HEK293 (cell line): ENCODE results near the gene SERPINB6.
A peak's percentile ranks its signal among the peaks of the same experiment; 100 is the strongest.

Experiments
- CTCF ChIA-PET: fragments of 350-600 bp; formaldehyde crosslinking; extraction: SDS; loops from one replicate; lab custom pipeline; 2021; ENCODE audit warnings: antibody characterized with exemption; lab: Yijun Ruan, JAX
- POLR2A ChIA-PET: fragments of 300-600 bp; formaldehyde crosslinking; extraction: SDS; loops from one replicate; lab custom pipeline; 2020; ENCODE audit warnings: antibody characterized with exemption, inconsistent platforms; lab: Yijun Ruan, JAX
- H3K27ac ChIP-seq: fragments of 200-500 bp; sonication (Bioruptor generic); 2 replicates; pipeline ENCODE4 v1.5.1; 2014; ENCODE audit warnings: low read depth, low read length, control low read depth, inconsistent platforms; ENCODE audit errors: extremely low read depth
- H3K36me3 ChIP-seq, 2 experiments: fragments of 200-500 bp in 1 of 2; sonication (Bioruptor generic) in 1 of 2; 1 replicate in 1 of 2; 2 replicates in 1 of 2; pipeline ENCODE4 v1.5.1; 2014 to 2017; ENCODE audit warnings: inconsistent platforms in 2 of 2, low read length in 2 of 2; ENCODE audit not compliant: control insufficient read depth in 2 of 2, insufficient read depth in 1 of 2
- H3K4me1 ChIP-seq: fragments of 200-500 bp; sonication (Bioruptor generic); 2 replicates; pipeline ENCODE4 v1.5.1; 2014; ENCODE audit warnings: mild to moderate bottlenecking, low read length, inconsistent platforms; ENCODE audit not compliant: control insufficient read depth, insufficient read depth
- H3K4me3 ChIP-seq: 2 replicates; pipeline ENCODE4 v1.5.1; 2011; ENCODE audit warnings: low read depth, mild to moderate bottlenecking, control low read depth, low read length, moderate library complexity
- H3K9me3 ChIP-seq: fragments of 200-500 bp; sonication (Bioruptor generic); 2 replicates; pipeline ENCODE4 v1.5.1; 2014; ENCODE audit warnings: low read depth, low read length, inconsistent platforms; ENCODE audit not compliant: control insufficient read depth, insufficient read depth
- BCL11A ChIP-seq: fragments of 450-650 bp; formaldehyde crosslinking; IDR thresholded peaks from 2 replicates; pipeline ENCODE4 v1.5.1; 2016; ENCODE audit warnings: low read depth, missing biosample characterization, missing genetic modification characterization
- IKZF3 ChIP-seq: fragments of 450-650 bp; IDR thresholded peaks from 2 replicates; pipeline ENCODE4 v1.5.0; 2018; ENCODE audit warnings: missing biosample characterization, mild to moderate bottlenecking, missing genetic modification characterization, moderate library complexity
- KLF1 ChIP-seq: fragments of 450-650 bp; formaldehyde crosslinking; IDR thresholded peaks from 2 replicates; pipeline ENCODE4 v1.5.1; 2016; ENCODE audit warnings: missing biosample characterization, missing genetic modification characterization
- KLF7 ChIP-seq: fragments of 450-650 bp; formaldehyde crosslinking; IDR thresholded peaks from 2 replicates; pipeline ENCODE4 v1.5.1; 2016; ENCODE audit warnings: missing biosample characterization, missing genetic modification characterization, borderline replicate concordance
- KLF9 ChIP-seq: fragments of 450-650 bp; formaldehyde crosslinking; IDR thresholded peaks from 2 replicates; pipeline ENCODE4 v1.5.1; 2016; ENCODE audit warnings: missing biosample characterization, missing genetic modification characterization, low read depth
- PRDM1 ChIP-seq: fragments of 450-650 bp; formaldehyde crosslinking; IDR thresholded peaks from 2 replicates; pipeline ENCODE4; 2016; ENCODE audit warnings: missing biosample characterization, missing genetic modification characterization
- REPIN1 ChIP-seq: fragments of 450-650 bp; formaldehyde crosslinking; IDR thresholded peaks from 2 replicates; pipeline ENCODE4 v1.5.1; 2017; ENCODE audit warnings: missing biosample characterization, missing genetic modification characterization, low read depth
- TRIM28 ChIP-seq: IDR thresholded peaks from 2 replicates; pipeline ENCODE4 v1.6.1; 2011; ENCODE audit warnings: low read length, control low read depth, borderline replicate concordance
- ZBTB8A ChIP-seq: fragments of 450-650 bp; formaldehyde crosslinking; IDR thresholded peaks from 2 replicates; pipeline ENCODE4 v1.5.1; 2016; ENCODE audit warnings: missing biosample characterization, missing genetic modification characterization
- ZFHX2 ChIP-seq: fragments of 450-650 bp; formaldehyde crosslinking; conservative IDR thresholded peaks from 2 replicates; pipeline ENCODE4 v1.5.1; 2016; ENCODE audit warnings: missing biosample characterization, missing genetic modification characterization
- ZNF114 ChIP-seq: fragments of 450-650 bp; formaldehyde crosslinking; IDR thresholded peaks from 2 replicates; pipeline ENCODE4 v1.5.0; 2017; ENCODE audit warnings: missing biosample characterization, missing genetic modification characterization
- ZNF133 ChIP-seq: fragments of 450-650 bp; formaldehyde crosslinking; IDR thresholded peaks from 2 replicates; pipeline ENCODE4 v1.5.1; 2016; ENCODE audit warnings: missing biosample characterization, missing genetic modification characterization
- ZNF2 ChIP-seq: fragments of 450-650 bp; formaldehyde crosslinking; IDR thresholded peaks from 2 replicates; pipeline ENCODE4 v1.5.1; 2016; ENCODE audit warnings: missing biosample characterization, missing genetic modification characterization
- ZNF211 ChIP-seq: fragments of 450-650 bp; formaldehyde crosslinking; IDR thresholded peaks from 2 replicates; pipeline ENCODE4 v1.5.1; 2016; ENCODE audit warnings: low read depth, missing biosample characterization, missing genetic modification characterization
- ZNF248 ChIP-seq: fragments of 450-650 bp; formaldehyde crosslinking; IDR thresholded peaks from 2 replicates; pipeline ENCODE4 v1.5.1; 2017; ENCODE audit warnings: missing biosample characterization, missing genetic modification characterization
- ZNF335 ChIP-seq: fragments of 450-650 bp; formaldehyde crosslinking; conservative IDR thresholded peaks from 2 replicates; pipeline ENCODE4 v1.5.1; 2016; ENCODE audit warnings: missing biosample characterization, missing genetic modification characterization
- ZNF391 ChIP-seq: fragments of 450-650 bp; formaldehyde crosslinking; IDR thresholded peaks from 2 replicates; pipeline ENCODE4 v1.5.1; 2016; ENCODE audit warnings: low read depth, missing biosample characterization, missing genetic modification characterization, borderline replicate concordance
- ZNF561 ChIP-seq: fragments of 450-650 bp; IDR thresholded peaks from 2 replicates; pipeline ENCODE4 v1.5.1; 2018; ENCODE audit warnings: missing biosample characterization, missing genetic modification characterization, borderline replicate concordance
- ZNF623 ChIP-seq: fragments of 450-650 bp; formaldehyde crosslinking; IDR thresholded peaks from 2 replicates; pipeline ENCODE4 v1.5.1; 2016; ENCODE audit warnings: missing biosample characterization, missing genetic modification characterization
- ZNF654 ChIP-seq: fragments of 450-650 bp; formaldehyde crosslinking; IDR thresholded peaks from 2 replicates; pipeline ENCODE4 v1.5.1; 2016; ENCODE audit warnings: low read depth, missing biosample characterization, missing genetic modification characterization
- ZNF792 ChIP-seq: fragments of 450-650 bp; formaldehyde crosslinking; IDR thresholded peaks from 2 replicates; pipeline ENCODE4 v1.5.1; 2016; ENCODE audit warnings: missing biosample characterization, missing genetic modification characterization
- ZXDB ChIP-seq: fragments of 450-650 bp; formaldehyde crosslinking; IDR thresholded peaks from 2 replicates; pipeline ENCODE4 v1.5.1; 2016; ENCODE audit warnings: missing biosample characterization, missing genetic modification characterization
- TF ChIP-seq, protein P1 (sequence below): fragments of 450-650 bp; formaldehyde crosslinking; IDR thresholded peaks from 2 replicates; pipeline ENCODE4 v1.5.1; 2016; ENCODE audit warnings: missing biosample characterization, missing genetic modification characterization
- TF ChIP-seq, protein P2 (sequence below): fragments of 450-650 bp; formaldehyde crosslinking; IDR thresholded peaks from 2 replicates; pipeline ENCODE4 v1.5.1; 2016; ENCODE audit warnings: missing biosample characterization, missing genetic modification characterization
- TF ChIP-seq, protein P3 (sequence below): fragments of 450-650 bp; formaldehyde crosslinking; IDR thresholded peaks from 2 replicates; pipeline ENCODE4; 2016; ENCODE audit warnings: missing biosample characterization, missing genetic modification characterization
- TF ChIP-seq, protein P4 (sequence below): fragments of 450-650 bp; formaldehyde crosslinking; IDR thresholded peaks from 2 replicates; pipeline ENCODE4 v1.5.1; 2016; ENCODE audit warnings: missing biosample characterization, missing genetic modification characterization

SERPINB6 gene

DNA sequence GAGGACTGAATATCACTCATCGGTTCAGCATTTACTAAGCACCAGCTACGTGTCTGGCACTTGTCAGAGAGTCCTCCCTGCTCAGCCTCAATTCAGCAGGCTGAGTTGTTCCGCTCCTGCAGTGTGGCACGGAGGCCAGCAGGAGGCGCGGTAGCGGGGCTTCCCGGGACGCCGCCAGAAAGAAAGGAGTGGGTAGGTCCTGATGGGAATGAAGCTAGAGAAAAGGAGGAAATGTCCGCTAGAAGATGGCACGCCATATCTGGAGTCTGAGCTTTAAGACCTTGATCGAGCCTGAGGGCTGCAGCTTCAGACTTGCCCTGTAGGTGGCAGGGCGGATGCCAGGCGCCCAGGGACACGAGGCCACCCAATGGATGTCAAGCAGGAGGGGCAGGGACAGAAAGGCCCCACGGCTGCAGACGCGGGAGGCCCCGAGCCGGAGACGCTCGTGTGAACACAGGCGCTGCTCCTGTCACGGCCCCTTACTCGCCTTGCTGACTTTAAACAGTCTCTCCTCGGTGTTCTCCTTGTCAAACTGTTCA, 18.7 kb downstream of the SERPINB6 start:
- CTCF ChIA-PET, result interaction anchor here (0.6 to 5.6 kb wide), 44 partner anchors 8 to 1116 kb away, joined by 3 to 58 read pairs (median 5); partner anchors contain the start of gene SERPINB1
- TF ChIP-seq, protein P1, sequence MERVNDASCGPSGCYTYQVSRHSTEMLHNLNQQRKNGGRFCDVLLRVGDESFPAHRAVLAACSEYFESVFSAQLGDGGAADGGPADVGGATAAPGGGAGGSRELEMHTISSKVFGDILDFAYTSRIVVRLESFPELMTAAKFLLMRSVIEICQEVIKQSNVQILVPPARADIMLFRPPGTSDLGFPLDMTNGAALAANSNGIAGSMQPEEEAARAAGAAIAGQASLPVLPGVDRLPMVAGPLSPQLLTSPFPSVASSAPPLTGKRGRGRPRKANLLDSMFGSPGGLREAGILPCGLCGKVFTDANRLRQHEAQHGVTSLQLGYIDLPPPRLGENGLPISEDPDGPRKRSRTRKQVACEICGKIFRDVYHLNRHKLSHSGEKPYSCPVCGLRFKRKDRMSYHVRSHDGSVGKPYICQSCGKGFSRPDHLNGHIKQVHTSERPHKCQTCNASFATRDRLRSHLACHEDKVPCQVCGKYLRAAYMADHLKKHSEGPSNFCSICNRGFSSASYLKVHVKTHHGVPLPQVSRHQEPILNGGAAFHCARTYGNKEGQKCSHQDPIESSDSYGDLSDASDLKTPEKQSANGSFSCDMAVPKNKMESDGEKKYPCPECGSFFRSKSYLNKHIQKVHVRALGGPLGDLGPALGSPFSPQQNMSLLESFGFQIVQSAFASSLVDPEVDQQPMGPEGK, result no peak
- peak; percentile 14; the same call in 1 of the 2 replicates for TF ChIP-seq ZNF654 (tag by site-specific recombination)
- TF ChIP-seq ZNF2 (tag by site-specific recombination), result 0 out of 2 replicates have a peak, but pooled peaks have one; percentile 44
- no peak for TF ChIP-seq ZNF114 (tag by site-specific recombination)
- peak; percentile 66; the same call in 1 of the 2 replicates for TF ChIP-seq KLF7 (tag by site-specific recombination)
- TF ChIP-seq ZNF792, result no peak
- TF ChIP-seq KLF9, result no peak
- TF ChIP-seq ZFHX2 (tag by site-specific recombination), result no peak
- peak; percentile 39; the same call in 1 of the 2 replicates for TF ChIP-seq TRIM28
- no peak for TF ChIP-seq ZNF391 (tag by site-specific recombination)
- TF ChIP-seq, protein P2, sequence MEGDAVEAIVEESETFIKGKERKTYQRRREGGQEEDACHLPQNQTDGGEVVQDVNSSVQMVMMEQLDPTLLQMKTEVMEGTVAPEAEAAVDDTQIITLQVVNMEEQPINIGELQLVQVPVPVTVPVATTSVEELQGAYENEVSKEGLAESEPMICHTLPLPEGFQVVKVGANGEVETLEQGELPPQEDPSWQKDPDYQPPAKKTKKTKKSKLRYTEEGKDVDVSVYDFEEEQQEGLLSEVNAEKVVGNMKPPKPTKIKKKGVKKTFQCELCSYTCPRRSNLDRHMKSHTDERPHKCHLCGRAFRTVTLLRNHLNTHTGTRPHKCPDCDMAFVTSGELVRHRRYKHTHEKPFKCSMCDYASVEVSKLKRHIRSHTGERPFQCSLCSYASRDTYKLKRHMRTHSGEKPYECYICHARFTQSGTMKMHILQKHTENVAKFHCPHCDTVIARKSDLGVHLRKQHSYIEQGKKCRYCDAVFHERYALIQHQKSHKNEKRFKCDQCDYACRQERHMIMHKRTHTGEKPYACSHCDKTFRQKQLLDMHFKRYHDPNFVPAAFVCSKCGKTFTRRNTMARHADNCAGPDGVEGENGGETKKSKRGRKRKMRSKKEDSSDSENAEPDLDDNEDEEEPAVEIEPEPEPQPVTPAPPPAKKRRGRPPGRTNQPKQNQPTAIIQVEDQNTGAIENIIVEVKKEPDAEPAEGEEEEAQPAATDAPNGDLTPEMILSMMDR (tag by site-specific recombination), result peak; percentile 74
- peak; percentile 31; the same call in 1 of the 2 replicates for TF ChIP-seq KLF1 (tag by site-specific recombination)
- POLR2A ChIA-PET, result interaction anchor here (0.6 to 1.8 kb wide), 2 partner anchors 9 to 37 kb away, joined by 5 to 11 read pairs; no protein-coding TSS in a partner anchor
- no peak overlapping the region for H3K27ac ChIP-seq
- H3K9me3 ChIP-seq, result no peaks in the 10 kb centered on the region
- H3K4me3 ChIP-seq, result no peak overlapping the region
- peaks cover 7 to 34% of the 10 kb centered on the region in 2 experiments for H3K36me3 ChIP-seq
- no peaks in the 10 kb centered on the region for H3K4me1 ChIP-seq

DNA sequence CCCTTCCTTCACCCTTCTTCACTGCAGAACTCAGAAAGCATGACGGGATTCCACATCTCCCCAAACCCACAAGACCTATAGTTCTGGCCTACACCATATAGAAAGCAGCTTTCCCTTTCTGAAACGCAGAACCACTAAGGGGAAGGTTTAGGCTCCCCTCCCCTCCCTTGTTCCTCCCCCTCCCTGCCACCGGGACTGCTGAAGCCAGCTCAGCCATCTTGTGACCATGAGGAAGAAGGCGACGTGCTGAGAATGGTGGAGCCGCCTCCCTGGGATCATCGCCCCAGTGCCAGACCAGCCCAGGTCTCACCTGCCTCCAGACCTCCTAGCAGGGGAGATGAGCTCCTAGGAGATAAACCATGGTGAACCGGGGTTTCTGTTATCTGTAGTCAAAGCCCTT, 19.6 kb downstream of the SERPINB6 start:
- ChIA-PET POLR2A (interaction anchor here (0.6 to 1.8 kb wide), 2 partner anchors 8 to 38 kb away, joined by 5 to 11 read pairs; no protein-coding TSS in a partner anchor), CTCF (interaction anchor here (0.6 to 5.6 kb wide), 30 partner anchors 9 to 348 kb away, joined by 3 to 58 read pairs (median 6); partner anchors contain the start of gene SERPINB1)
- H3K27ac ChIP-seq, result no peak overlapping the region
- no peaks in the 10 kb centered on the region for H3K9me3 ChIP-seq
- H3K4me1 ChIP-seq, result no peaks in the 10 kb centered on the region
- peaks cover 7 to 33% of the 10 kb centered on the region in 2 experiments for H3K36me3 ChIP-seq
- TF ChIP-seq ZNF248 (tag by site-specific recombination) (no peak), ZBTB8A (no peak)
- no peak overlapping the region for H3K4me3 ChIP-seq

DNA sequence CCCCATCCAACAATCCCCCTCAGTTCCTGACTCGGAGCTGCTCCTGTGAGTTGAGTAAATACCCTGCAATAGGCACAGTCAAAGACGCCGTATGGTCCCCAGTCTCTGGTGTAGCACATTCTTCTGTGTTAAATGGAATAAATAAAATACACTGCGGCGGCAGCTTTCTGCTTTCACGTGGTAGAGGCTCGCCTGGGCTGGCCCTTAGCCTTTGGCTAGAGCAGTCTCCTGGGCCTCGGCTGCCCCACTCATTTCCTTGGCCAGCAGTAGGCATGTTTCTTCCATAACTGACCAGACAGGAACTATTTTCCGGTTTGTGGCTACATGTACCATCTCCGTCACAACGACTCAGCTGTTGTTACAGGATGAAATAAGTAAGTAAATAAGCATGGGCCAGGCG, 20.7 kb downstream of the SERPINB6 start:
- no peaks in the 10 kb centered on the region for H3K4me1 ChIP-seq
- TF ChIP-seq ZNF211 (tag by site-specific recombination) (no peak), PRDM1 (no peak), ZNF335 (tag by site-specific recombination) (no peak), ZNF561 (tag by site-specific recombination) (no peak), REPIN1 (tag by site-specific recombination) (no peak), ZNF133 (tag by site-specific recombination) (no peak), BCL11A (no peak), IKZF3 (no peak), ZNF623 (tag by site-specific recombination) (no peak), ZXDB (no peak)
- TF ChIP-seq, protein P3, sequence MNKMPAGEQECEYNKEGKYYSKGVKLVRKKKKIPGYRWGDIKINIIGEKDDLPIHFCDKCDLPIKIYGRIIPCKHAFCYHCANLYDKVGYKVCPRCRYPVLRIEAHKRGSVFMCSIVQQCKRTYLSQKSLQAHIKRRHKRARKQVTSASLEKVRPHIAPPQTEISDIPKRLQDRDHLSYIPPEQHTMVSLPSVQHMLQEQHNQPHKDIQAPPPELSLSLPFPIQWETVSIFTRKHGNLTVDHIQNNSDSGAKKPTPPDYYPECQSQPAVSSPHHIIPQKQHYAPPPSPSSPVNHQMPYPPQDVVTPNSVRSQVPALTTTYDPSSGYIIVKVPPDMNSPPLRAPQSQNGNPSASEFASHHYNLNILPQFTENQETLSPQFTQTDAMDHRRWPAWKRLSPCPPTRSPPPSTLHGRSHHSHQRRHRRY (tag by site-specific recombination), result no peak
- TF ChIP-seq, protein P4, sequence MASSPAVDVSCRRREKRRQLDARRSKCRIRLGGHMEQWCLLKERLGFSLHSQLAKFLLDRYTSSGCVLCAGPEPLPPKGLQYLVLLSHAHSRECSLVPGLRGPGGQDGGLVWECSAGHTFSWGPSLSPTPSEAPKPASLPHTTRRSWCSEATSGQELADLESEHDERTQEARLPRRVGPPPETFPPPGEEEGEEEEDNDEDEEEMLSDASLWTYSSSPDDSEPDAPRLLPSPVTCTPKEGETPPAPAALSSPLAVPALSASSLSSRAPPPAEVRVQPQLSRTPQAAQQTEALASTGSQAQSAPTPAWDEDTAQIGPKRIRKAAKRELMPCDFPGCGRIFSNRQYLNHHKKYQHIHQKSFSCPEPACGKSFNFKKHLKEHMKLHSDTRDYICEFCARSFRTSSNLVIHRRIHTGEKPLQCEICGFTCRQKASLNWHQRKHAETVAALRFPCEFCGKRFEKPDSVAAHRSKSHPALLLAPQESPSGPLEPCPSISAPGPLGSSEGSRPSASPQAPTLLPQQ (tag by site-specific recombination), result no peak

More for the DNA sequence above, 20.7 kb downstream of the SERPINB6 start:
- Histone ChIP-seq H3K36me3 (peaks cover 7 to 28% of the 10 kb centered on the region in 2 experiments), H3K27ac (no peak overlapping the region), H3K4me3 (no peak overlapping the region), H3K9me3 (no peaks in the 10 kb centered on the region)
- POLR2A ChIA-PET, result interaction anchor here (0.7 kb wide), 2 partner anchors 20 to 45 kb away, joined by 4 to 5 read pairs; partner anchors contain the start of gene SERPINB6
- CTCF ChIA-PET, result interaction anchor here (0.7 to 5.6 kb wide), 7 partner anchors 8 to 178 kb away, joined by 3 to 53 read pairs (median 6); no protein-coding TSS in a partner anchor
